K562 (cell line): ENCODE measurements around the gene HS2ST1. TPM values are rescaled to one million over a fixed set of nuclear protein-coding genes. Genes with fewer than 3 reads are reported as not detected.

Source experiments
- ARID3A ChIP-seq: IDR thresholded peaks from 2 replicates; pipeline ENCODE4 v1.6.1; 2012; ENCODE audit warnings: low read depth, low read length, improper control_type of control experiment, borderline replicate concordance
- ETS1 ChIP-seq: conservative IDR thresholded peaks from 2 replicates; pipeline ENCODE4 v1.6.1; 2011; ENCODE audit warnings: low read depth, mild to moderate bottlenecking, low read length; ENCODE audit not compliant: control insufficient read depth
- FOXA3 ChIP-seq, 2 experiments: fragments of 450-650 bp in 1 of 2; sonication (generic) in 1 of 2; formaldehyde crosslinking; IDR thresholded peaks in 1 of 2; conservative IDR thresholded peaks in 1 of 2; 2 replicates each; pipeline versions ENCODE4 v1.4.0 to v1.8.0; 2020 to 2022; ENCODE audit warnings: mild to moderate bottlenecking in 2 of 2, missing genetic modification reagents in 1 of 2
- FOXP1 ChIP-seq: sonication (generic); formaldehyde crosslinking; IDR thresholded peaks from 2 replicates; pipeline ENCODE4 v1.8.0; 2022; ENCODE audit warnings: mild to moderate bottlenecking, missing genetic modification reagents
- GATAD2A ChIP-seq: fragments of 450-650 bp; IDR thresholded peaks from 2 replicates; pipeline ENCODE4 v1.6.1; 2017
- HDAC8 ChIP-seq: fragments of 450-650 bp; IDR thresholded peaks from 2 replicates; pipeline ENCODE4 v1.6.1; 2016; ENCODE audit warnings: mild to moderate bottlenecking, missing genetic modification characterization, moderate library complexity, missing compliant biosample characterization
- HIVEP1 ChIP-seq: fragments of 250-450 bp; sonication (Bioruptor Pico); IDR thresholded peaks from 2 replicates; pipeline ENCODE4 v1.4.0; 2020; ENCODE audit warnings: mild to moderate bottlenecking
- NCOA1 ChIP-seq: fragments of 450-650 bp; IDR thresholded peaks from 2 replicates; pipeline ENCODE4 v1.6.1; 2016; ENCODE audit warnings: low read depth
- NR2C2 ChIP-seq, 2 experiments: fragments of 200-800 bp in 1 of 2; sonication (Bioruptor generic) in 1 of 2; sonication (generic) in 1 of 2; formaldehyde crosslinking in 1 of 2; IDR thresholded peaks; 2 replicates each; pipeline versions ENCODE4 v1.6.1 to v1.8.0; 2016 to 2022; ENCODE audit warnings: mild to moderate bottlenecking in 1 of 2, missing compliant biosample characterization in 1 of 2, missing genetic modification characterization in 1 of 2, missing genetic modification reagents in 1 of 2
- RERE ChIP-seq: sonication (generic); formaldehyde crosslinking; IDR thresholded peaks from 2 replicates; pipeline ENCODE4 v1.8.0; 2023; ENCODE audit warnings: missing genetic modification reagents, mild to moderate bottlenecking, borderline replicate concordance
- RNF2 ChIP-seq: sonication (generic); IDR thresholded peaks from 2 replicates; pipeline ENCODE4 v1.6.1; 2016
- SMARCA4 ChIP-seq: fragments of 450-650 bp; IDR thresholded peaks from 2 replicates; pipeline ENCODE4 v1.6.1; 2016
- THRB ChIP-seq: fragments of 450-650 bp; formaldehyde crosslinking; conservative IDR thresholded peaks from 2 replicates; pipeline ENCODE4 v1.4.0; 2022; ENCODE audit warnings: mild to moderate bottlenecking, missing genetic modification characterization
- ZC3H11A ChIP-seq: IDR thresholded peaks from 2 replicates; pipeline ENCODE4 v1.6.1; 2012; ENCODE audit warnings: low read depth, low read length, improper control_type of control experiment
- ZNF197 ChIP-seq: fragments of 200-800 bp; sonication (Bioruptor generic); IDR thresholded peaks from 2 replicates; pipeline ENCODE4 v1.6.1; 2016; ENCODE audit warnings: low read depth, missing genetic modification characterization, missing compliant biosample characterization
- ZNF347 ChIP-seq: fragments of 450-650 bp; formaldehyde crosslinking; IDR thresholded peaks from 2 replicates; pipeline ENCODE4 v1.4.0; 2020; ENCODE audit warnings: low read depth, mild to moderate bottlenecking, moderate library complexity
- ZNF41 ChIP-seq: fragments of 250-450 bp; sonication (Bioruptor Pico); conservative IDR thresholded peaks from 2 replicates; pipeline ENCODE4 v1.4.0; 2020; ENCODE audit warnings: mild to moderate bottlenecking
- ZNF76 ChIP-seq: fragments of 250-450 bp; sonication (Bioruptor Pico); IDR thresholded peaks from 2 replicates; pipeline ENCODE4 v1.4.0; 2020; ENCODE audit warnings: mild to moderate bottlenecking, moderate library complexity, borderline replicate concordance
- polyA plus RNA-seq, 8 experiments: library from polyadenylated mRNA; depleted of rRNA in 4 of 8; stranded (reverse) in 5 of 8; unstranded in 3 of 8; fragments of >200 nt; fragmentation: Nextera tagmentation in 2 of 8; fragmentation: Illumina TruSeq in 1 of 8; extraction: Ambion mirVana in 2 of 8; extraction: Trizol in 1 of 8; gene quantifications; 2 replicates each; pipeline versions ENCODE4 v1.2.1 to v1.2.3, GENCODE V29; 2011 to 2014; ENCODE audit warnings: inconsistent platforms in 1 of 8, missing spikeins in 1 of 8
- total RNA-seq, 7 experiments: library from RNA; depleted of rRNA in 6 of 7; stranded (reverse); fragments of >200 nt in 6 of 7; fragmentation: Illumina TruSeq in 2 of 7; extraction: Trizol in 2 of 7; gene quantifications; 2 replicates each; pipeline versions ENCODE4 v1.2.1 to v1.2.3, GENCODE V29; 2011 to 2021; ENCODE audit warnings: low replicate concordance in 1 of 7

Gene HS2ST1
- total and polyA plus RNA-seq, 9 of the 15 experiments (the other 6 are each of a cell fraction or from before 2014, with no cell fraction given) = 7.7 to 43.3 (median 25.8) TPM

- no peak for TF ChIP-seq RERE
- no peak for TF ChIP-seq HDAC8 (tag)
- TF ChIP-seq THRB (CRISPR knock-in tag) = no peak
- TF ChIP-seq NCOA1 = peak; percentile 24; the same call in 1 of the 2 replicates
- no peak for TF ChIP-seq ZNF41 (CRISPR knock-in tag)
- no peak for TF ChIP-seq ZNF76
- peak in 1 of 2 experiments; percentile 98; a peak in 3 of 4 replicates for TF ChIP-seq FOXA3 (CRISPR knock-in tag; conservative IDR thresholded peaks at IDR 0.05 in 1 of 2, IDR thresholded peaks at IDR 0.05 in 1 of 2)
- no peak for TF ChIP-seq ZNF347 (CRISPR knock-in tag)
- TF ChIP-seq NR2C2 (CRISPR knock-in tag; IDR thresholded peaks at IDR 0.05) = no peak
- no peak for TF ChIP-seq NR2C2 (tag; IDR thresholded peaks at IDR 0.05)
- peak; percentile 91 for TF ChIP-seq SMARCA4
- TF ChIP-seq ETS1 = no peak
- TF ChIP-seq ZNF197 = no peak
- TF ChIP-seq HIVEP1 (CRISPR knock-in tag) = no peak
- 0 out of 2 replicates have a peak, but pooled peaks have one; percentile 57 for TF ChIP-seq GATAD2A
- no peak for TF ChIP-seq ARID3A
- no peak for TF ChIP-seq RNF2
- no peak for TF ChIP-seq FOXP1 (CRISPR knock-in tag)
- no peak for TF ChIP-seq ZC3H11A
Measured at GRCh38 chr1:86993269-86993985, 79.0 kb downstream of the HS2ST1 start (continued).
